GM19395 (cell line): ENCODE measurements around the gene FMNL1.

ENCODE experiments used
- ATAC-seq: cut with Tn5 transposase; IDR thresholded peaks from one replicate; pipeline ENCODE4 v1.9.1; 2021; ENCODE audit warnings: mild to moderate bottlenecking, moderate library complexity; ENCODE audit not compliant: unreplicated experiment

The FMNL1 gene

DNA sequence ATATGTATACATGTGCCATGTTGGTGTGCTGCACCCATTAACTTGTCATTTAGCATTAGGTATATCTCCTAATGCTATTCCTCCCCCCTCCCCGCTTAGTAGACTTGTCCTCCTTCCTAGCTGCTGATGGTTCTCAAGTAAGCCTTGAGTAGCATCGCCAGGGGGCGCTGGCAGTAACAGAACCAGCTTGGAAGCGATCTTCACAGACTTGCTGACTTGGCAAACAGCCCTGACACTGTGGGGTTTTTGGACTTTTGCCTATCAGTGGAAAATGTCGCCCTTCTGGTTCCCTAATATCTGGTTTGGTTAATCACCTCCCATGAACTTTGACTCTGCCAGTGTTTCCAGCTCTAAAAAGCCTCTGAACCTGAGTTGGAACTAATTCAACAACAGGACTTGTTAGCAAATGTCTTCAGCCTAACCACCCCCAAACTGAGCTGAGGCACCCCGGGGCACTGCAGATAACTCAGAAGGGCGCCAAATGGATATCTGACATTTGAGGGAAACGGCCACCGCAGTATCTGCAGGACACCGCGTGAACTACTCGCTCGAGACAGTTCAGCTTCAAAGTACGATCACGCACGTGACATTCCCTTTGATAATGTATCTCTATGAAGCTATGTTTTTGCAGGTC lies 55.6 kb downstream of the FMNL1 start:
- no peak for ATAC-seq

DNA sequence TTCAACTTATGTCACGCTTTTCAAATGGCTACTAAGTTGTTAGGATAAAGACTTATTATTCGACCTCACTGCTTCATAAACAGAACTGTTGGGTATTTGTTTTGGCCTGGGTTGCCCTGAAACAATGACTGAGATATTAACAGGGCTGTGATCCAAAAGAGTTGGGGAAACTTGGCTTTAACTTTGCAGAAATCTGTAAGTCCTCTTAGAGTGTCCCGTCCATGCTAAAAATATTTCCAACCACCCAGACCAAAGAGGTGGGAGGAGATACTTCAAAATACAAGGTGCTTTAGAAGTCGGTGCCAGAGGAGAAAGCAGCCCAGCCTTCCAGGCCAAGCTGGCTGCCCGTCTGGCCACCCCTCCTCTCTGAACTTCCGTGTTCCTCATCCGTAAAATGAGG lies 56.3 kb downstream of the FMNL1 start:
- no peak for ATAC-seq

DNA sequence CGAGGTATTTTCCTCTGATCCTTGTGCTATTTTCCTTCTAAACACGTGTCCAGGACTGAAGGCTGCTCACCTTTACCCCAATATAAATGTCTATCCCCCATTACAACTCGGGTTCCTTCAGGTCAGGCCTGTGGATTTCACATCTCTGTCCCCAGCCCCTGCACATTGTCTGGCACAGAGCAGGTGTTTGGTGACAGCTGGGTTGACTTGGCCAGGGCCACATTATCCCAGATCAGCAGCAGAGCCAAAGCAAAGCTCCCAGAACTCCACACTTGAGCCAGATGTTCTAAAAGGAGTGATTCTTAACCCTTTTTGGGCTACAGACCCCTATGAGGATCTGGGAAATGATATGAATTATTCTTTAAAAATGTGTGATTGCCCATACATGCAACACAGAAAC lies 58.2 kb downstream of the FMNL1 start:
- ATAC-seq, result no peak

DNA sequence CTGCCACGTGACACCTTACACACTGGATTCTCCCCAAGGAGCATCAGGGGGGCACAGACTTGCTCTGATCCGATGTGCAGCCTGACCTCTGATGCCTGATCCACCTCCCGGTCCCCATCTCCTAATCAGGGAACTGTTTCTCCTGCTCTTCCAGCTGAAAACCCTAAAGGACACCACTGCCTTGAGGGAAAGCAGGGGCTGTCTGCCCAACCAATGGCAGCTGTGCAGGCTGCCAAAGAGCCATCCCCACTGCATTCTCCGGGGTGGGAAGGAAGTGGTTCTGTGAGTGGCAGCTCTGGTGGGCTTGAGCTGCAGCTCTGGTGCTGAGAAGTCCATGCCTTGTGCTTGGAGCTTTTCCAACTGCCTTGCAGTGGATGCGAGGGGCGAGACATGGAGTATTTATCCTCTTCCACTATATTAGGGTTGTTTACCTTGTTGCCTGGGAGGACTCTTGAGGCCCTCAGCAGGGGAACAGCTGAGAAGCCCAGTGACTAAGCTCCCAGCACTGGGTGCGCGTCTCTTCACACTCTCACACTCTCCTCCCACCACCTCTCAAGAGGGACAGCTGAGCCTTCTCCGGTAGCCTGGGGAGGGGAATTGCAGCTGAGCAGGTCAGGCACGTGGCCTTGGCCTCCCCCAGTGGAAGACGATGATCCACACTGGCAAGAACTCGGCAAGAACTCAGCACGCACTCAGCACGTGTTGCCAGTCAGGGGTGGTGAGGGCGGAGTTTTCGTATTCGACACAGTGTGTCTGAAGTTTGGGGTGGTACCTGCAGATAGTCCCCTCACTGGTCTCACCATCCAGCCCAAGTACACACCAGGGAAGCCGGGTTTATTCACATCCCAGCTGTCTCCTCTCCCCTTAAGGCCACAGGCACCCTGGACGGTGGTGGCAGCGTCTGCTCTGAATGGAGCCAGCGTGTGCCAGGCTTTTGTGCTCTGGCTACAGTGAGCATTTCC lies 61.3 kb downstream of the FMNL1 start:
- no peak for ATAC-seq

DNA sequence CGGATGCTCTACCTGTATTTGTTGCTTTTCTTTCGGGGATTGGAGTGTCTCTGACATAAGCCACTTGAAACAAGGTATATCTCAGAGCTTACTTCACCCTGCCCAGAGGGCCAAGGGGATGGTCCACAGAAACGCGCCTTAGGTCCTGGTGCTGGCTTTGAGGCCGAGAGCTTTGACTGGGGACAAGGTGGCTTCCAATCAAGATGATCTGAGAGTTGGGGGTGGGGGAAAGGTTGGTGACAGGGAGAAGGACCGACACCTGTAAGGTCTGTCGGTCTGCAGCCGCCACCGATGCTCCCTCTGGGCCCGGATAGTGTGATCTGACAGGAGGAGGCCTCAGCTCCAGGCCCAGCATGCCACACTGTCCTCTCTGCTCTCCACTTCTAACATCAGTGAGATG lies 62.0 kb downstream of the FMNL1 start:
- ATAC-seq, result no peak

DNA sequence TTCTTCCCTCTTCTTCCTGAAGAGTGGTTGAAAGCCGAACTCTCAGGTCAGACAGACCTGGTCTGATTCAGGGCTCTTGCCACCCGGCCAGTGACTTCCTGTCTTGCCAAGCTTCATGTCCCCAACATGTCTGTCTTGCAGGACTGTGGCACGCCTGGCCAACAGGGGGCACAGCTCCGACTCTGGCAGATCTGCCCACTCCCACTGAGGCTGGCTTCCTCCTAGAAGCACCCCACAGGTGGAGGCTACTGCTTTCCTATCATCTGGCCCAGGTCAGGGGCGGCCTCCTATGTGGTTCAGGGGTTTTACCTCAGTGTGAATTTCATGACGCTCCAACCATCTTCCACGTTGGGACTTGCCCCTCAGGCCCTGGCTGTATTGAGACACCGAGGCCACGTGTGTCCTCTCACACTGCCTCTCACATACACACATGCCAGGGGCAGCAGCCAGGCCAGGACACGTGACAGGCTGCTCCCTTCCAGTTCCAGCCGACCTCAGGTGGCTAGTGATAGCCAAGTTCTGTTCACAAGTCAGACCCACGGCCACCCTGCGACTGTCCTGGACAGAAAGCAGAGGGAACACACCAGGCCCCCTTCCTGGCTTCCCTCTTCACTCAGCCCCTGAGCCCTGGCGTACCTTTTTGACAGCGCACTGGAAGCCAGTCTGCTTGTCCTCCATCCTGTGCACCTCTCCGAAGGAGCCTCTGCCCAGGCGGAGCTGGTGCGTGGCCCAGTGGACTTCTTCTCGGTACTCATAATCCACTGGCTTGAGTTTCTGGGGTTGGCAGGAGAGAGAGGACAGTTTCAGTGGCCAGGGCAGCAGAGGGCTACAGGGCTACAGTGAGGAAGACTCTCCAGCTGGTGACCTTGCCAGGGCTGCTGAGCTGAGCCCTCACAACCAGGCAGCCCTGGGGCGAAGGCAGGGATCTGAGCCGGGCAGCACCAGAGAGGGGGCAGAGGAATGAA lies 62.8 kb downstream of the FMNL1 start:
- ATAC-seq, result no peak

DNA sequence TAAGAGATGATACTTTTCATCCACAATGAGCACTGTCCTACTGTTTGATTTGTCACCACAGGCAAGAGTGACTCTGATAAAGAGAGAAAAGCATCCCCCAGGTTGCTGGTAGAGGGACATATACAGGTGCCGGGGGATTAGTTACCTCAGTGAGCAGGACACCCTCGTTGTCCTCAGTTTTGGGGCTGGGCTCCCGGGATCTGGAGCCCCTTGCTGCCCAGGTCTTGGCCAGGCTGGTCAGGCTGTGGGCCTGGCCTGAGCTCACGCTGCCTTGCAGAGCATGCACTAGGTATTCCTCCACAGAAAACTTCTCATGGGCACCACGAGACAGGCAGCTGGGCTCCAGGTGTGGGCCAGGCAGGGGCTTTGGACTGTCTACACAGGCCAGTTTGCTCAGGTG lies 64.6 kb downstream of the FMNL1 start:
- no peak for ATAC-seq

DNA sequence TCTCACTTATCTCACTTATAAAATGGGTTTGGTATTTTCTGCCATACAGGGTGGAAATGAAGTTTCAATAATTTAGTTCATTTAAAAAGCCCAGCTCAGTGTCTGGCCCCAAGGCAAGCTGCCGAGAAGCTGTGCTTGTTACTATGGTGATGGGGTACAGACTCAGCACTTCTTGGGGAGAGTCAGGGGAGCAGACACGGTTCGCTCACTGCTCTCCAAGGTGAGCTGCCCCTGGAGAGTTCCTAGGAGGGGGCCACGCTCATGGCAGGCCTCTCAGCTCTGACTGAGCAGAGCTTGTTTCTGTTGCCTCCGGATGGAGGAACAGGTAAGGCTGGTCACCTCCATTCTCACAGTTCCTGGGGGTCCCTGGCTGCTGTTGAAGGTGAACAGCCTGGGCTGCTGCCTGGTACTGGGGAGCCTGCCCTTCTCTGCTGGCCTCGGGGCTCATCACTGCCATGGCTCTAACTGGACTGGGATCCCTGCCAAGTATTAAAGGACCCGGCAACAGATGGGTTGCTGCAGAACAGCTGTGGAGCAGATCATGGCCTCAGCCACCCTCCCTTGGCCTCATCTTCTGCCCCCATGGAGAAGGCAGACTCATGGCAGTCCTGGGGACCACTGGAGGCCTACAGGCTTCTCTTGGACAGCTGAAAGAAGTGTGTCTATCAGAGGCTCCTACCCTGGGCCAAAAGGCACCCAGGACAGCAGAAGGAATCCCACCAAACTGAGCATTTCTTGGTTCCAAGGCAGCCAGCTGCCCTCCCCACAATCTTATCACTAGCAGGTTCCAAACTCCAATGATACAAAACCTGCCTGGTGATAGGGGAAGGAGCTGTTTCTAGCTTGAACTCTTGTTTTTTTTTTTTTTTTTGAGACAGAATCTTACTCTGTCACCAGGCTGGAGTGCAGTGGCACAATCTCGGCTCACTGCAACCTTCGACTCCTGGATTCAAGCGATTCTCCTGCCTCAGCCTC lies 66.1 kb downstream of the FMNL1 start:
- no peak for ATAC-seq

DNA sequence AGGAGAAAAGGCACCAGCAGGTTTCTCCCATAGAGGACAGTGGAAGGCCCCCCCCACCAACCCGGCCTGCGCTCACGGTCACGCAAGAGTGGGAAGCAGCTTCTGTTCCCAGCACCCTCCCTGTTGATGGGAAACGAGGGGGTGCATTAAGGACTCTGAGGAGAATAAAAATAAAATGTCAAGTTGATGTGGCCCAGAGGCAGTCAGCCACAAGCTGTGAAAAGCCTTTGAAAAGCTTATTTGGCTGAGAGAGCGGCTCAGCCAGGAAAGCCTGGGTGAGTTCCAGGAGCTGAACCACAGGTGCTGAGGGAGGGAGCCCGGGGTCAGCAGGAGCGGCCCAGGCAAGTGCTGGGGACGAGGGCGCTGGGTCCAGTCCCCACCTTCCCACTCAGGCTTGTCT lies 67.1 kb downstream of the FMNL1 start:
- ATAC-seq, result no peak

DNA sequence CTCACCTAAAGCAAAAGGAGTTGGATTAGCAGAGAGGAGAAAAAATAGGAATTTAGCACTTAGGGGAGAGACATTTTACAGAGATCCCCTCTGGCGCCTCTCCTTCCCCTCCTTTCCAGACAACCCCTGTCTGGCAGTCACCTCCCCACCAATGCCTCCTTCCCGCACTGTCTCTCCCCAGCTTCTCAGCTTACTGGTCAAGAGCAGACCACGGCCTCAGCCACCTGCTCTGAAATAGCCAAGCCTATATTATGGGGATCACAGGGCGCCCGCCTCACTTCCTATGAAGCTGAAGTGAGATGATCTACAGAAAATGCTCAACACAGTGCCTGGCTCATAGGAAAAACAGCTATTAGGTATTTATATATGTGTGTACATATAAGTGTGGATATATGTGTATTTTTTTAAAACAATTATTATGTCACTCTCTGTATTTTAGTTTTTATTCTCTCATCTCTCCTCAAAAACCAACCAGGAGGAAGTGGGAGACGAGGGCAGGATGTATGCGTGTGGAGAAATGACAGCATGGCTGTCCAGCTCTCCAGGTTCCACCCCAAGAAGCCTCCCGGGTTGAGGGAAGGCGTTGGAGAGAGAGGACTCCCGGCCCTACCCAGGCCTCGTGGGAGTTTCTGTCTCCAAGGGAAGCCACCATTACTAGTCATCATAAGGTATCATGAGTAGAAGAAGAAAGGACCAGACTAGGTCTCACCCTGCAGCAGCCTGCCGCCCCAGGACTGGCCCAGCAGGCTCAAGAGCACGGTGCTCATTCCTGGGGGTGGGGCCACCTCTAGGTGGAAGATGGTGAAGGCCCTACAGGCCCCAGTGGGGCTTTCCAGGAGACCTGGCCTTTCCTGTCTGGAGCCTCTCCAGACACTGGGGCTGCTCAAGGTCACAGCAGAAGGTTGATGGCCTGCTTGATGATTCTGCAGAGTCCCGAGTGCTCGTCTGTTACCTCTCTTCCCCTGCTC lies 67.9 kb downstream of the FMNL1 start:
- ATAC-seq, result no peak

DNA sequence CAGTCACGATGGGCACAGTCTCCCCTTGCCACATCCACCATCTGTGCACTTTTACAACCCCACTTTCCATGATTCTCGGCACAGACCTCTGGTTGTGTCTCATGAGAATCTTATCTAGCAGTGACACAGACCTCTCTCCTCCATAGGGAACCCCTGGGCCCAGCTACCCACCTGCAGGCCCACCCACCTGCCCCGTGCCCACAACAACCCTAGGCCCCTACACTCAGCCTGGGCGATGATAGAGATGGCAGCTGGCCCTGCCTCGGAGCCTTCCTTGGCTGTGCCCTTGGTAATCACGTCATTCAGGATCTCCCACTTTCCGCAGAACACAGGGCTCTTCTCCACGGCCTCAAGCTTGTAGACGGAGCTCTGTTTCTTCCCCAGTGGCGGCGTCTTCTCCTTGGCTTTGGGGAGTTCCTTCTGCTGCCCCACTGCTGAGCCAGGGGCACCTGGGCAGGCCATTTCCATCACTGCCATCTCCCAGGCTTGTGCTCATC lies 68.6 kb downstream of the FMNL1 start:
- no peak for ATAC-seq

DNA sequence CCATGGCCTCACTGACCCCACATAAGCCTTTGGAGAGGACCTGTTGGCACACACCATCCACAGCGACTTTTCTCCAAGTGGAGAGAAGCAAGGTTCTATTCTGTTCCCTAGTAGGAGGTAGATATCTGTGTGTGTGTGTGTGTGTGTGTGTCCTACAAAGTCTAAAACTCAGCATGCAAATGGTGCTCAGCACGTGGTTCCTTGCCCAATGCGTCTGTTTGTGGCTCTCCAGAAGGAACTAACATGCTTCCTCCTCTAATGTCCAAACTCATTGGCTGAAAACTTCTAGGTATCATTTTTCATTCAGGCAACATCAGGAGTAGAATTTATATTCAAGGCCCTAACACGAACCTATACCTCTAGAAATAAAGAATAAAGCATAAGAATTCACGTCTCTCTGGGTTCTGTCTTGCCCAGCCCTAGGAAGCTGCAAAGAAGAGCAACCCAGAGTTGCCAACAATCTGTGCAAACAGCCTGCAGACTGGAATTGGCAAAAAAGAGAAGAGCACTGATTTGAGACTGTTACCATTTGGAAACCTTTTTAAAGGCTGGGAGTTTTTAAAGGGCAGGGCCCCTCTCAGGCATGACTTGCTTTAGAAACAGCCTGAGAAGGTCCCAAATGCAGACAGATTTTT lies 69.6 kb downstream of the FMNL1 start:
- ATAC-seq, result no peak

DNA sequence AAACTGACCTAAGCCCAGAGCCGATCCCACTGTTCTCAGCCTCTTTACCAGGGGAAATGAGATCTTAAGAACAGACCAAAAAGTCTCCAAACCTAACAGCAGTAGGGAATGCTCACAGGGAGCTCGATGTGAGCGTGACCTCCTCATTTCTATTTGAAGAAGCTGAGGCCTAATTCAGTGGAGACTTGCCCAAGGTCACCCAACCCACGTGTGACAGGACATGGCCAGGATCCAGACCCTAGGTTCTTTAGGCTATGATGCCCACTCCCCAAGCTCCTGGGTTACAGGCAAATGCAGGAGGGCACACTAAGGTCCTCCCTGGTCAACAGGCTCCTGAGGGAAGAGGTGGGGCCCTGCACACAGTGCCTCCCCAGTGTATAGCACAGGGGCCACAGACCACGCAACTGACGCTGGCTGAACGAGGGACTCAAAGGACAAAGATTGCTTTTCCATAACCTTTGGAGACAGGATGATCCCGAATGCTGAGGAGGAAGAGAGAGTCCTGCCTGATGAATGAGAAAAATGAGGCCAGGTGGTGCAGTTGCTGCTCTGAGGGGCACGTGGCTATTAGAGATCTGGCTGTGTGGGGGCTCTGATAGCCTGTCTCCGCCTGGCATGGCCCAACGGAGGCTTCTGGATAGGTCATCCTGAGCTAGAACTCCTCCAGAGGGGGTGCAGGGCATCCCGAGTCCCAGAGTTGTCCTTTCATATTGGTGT lies 71.2 kb downstream of the FMNL1 start:
- ATAC-seq, result no peak

DNA sequence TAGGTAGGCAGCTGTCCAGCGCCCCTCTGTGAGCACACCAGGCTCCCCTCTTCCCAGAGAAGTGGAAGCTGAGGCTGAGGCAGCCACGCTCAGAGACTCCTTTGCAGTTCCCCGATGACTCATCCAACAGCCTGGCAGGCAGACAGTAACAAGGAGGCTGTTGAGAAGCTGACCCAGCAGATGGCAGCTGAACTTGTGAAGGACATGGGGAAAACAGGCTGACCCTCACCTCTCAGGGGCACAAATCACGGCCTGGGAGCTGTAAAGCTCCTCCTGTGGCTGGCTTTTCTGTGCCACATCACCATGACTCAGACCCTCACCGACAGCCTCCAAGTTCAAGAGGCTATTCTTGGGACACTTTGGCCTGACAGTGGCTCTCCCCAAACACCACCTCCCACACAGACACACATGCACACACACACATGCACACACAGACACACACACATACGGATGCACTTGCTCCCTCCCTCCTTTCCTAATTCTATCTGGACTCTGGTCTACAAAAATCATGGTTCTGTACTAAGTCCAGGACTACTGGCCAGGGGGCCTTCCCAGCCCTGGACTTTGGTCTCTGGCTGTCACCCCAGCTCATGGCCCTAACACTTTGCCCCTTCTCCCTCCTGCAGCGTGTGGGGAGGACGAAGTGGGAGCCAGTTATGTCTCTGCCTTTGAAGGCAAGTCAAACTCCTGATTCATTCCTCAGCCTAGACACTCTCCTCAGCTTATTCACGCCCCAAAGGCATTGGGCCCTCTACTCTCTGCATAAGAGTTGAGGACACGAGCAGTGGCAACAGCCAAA lies 71.9 kb downstream of the FMNL1 start:
- no peak for ATAC-seq

DNA sequence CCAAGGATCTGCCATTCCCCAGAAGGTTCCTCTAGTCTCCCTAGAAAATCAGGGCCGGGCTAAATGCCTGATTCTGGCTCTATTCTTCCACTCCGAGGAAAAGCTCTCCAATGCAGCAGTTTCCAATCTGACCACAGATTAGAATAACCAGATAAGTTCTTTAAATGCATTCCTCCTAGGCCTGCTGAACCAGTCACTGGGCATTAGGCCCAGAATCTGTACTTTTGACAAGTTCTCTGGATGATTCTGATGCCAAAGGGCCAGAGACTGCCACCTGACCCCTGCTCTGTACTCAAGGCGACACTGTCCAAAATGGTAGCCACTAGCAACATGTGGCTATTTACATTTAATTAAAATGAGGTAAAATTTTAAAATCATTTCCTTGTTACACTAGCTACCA lies 72.8 kb downstream of the FMNL1 start:
- no peak for ATAC-seq

DNA sequence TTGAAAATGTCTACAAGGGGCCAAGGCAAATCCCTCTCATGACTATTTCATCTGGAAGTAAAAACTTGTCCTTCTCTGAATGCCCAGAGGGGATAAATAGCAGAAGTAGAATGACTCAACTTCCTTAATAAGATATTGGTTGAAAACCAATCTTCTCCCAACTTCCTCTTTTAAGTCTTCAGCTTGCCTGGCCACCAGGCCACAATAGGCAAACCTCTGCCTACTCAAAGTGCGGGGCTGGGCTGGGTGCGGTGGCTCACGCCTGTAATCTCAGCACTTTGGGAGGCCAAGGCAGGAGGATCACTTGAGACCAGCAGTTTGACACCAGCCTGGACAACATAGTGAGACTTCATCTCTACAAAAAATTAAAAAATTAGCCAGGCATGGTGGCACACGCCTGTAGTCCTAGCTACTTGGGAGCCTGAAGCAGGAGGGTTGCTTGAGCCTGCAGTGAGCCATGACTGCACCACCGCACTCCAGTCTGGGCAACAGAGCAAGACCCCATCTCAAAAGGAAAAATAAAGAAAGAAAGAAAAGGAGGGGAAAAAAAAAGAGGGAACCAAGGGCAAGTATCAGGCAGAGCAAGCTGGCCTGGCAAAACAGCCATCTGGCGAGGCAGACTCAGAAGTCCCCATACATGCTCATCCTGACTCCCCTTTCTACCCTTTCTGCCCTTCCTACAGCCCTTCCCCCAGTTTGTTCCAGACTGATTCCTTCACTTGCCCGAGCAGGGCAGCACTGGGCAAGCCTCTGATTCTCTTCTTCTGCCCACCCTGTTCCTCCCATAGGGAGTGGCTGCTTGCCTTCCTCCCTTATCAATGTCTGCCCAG lies 74.5 kb downstream of the FMNL1 start:
- no peak for ATAC-seq
